GM18517 (cell line): ENCODE data around the gene TBCCD1.

Experiments used
- ATAC-seq: cut with Tn5 transposase; IDR thresholded peaks from one replicate; pipeline ENCODE4 v1.9.1; 2021; ENCODE audit warnings: mild to moderate bottlenecking, moderate library complexity; ENCODE audit not compliant: unreplicated experiment

Gene TBCCD1, protein sequence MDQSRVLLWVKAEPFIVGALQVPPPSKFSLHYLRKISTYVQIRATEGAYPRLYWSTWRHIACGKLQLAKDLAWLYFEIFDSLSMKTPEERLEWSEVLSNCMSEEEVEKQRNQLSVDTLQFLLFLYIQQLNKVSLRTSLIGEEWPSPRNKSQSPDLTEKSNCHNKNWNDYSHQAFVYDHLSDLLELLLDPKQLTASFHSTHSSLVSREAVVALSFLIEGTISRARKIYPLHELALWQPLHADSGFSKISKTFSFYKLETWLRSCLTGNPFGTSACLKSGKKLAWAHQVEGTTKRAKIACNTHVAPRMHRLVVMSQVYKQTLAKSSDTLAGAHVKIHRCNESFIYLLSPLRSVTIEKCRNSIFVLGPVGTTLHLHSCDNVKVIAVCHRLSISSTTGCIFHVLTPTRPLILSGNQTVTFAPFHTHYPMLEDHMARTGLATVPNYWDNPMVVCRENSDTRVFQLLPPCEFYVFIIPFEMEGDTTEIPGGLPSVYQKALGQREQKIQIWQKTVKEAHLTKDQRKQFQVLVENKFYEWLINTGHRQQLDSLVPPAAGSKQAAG

DNA sequence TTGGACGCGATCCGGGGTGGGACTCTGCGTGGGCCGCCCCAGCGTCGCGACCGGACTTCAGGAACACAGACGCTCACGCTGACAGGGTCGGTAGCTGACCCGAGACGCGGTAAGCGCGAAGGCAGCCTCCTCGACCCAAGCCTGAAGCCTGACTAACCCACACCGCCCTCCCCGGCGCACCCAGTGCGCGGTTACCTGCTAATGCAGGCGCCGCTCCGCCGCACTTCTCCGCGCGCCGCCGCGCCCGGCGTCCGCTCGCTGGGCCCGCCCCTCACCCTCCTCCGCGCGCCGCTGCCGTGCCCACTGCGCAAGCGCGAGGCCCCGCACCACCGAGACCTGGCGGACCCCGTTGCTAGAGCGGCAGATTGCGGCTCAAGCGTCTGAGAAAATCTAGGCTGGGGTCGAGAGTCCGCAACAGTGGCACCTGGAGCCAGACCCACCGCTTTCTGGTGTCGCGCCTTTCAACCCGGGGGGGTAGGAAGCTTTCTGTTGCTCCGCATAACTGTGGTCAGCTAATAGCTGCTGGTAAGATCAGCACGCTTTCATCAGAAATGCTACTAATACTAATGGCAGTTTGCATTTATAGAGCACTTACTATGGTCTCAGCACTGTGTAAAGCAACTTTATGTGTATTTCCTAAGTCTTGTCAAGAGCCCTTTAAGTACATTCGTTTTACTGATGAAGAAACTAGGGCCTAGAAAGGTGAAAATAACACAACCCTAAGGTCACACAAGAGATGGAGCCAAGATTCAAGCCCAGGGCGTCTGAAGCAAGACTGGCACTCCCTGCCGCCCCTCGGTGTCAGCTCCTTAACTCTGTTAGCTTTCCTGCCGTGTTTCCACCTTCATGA lies at the start of gene TBCCD1:
Gene TBCCD1 (minus strand): TSS at position 268 of the 850 bp plus-strand sequence. CDS start 3,010 bp downstream, outside the sequence.
- peak; percentile 52 for ATAC-seq

DNA sequence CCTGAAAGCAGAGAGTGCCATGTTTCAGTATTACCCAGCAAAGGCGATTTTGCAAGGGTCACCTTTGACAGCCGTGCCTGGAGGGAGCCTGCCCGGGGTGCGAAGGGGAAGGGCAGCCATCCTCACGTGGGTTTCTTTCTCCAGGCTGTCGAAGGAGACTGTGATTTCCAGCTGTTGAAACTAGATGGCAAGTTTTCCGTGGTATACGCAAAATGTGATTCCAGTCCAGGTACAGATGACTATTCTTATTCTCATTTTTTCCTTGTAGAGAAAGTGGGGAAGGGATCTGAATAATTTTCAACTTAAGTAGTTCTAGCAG lies 49.1 kb upstream of the TBCCD1 start:
- ATAC-seq: no peak

DNA sequence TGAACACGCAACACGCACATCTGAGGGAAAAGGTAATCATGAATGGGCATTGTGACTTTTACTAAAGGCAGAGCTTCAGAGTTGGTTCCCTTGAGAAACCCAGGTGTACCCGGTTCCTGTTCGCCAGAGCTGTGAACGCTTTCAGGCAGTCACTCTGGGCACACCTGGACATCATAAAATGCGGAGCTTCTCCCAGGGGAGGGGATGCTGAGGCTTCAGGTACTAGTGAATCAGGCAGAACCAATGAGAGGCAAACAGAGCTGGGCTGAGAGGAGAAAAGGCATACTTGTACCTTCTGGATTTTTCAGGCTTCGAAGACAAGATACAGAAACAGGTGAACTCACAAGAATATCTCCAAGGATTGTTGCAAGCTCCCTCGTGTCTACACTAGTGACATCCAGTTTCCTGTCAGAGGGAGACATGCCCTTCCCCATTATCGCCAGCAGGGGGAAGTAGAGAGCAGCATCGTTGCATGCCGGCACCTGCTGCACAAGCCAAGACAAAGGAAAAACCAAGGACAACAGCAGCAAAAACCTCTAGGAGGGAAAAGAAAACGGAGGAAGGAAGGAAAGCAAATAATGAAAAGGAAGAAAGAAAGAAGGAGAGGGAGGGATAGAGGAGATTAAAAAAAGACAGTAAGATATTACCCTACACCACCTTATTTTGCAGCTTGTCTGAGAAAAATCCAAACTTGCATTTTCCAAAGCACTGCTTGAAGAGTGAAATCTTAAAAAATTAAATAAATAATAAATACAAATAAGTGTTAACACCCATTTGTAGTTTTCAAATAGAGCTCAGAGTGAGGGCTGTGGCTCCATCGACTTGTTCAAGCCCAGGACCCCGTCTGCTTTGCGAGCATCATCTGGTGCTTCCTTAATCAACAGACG lies 47.7 kb upstream of the TBCCD1 start:
- peak; percentile 57 for ATAC-seq

DNA sequence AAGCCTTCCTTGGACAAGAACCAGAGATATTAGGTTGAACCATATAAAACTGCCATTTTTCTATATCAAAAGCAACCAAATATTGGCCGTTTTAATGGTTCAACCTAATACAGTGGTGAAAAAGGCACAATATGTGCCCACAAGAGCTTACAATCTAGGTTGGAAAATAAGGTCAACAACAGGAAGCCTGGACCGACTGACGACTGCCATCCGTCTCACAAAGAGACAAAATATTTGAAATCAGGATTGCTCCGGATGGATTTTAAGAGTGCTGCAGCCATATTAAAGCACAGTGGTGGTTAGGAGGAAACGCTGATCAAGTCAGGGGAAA lies 47.1 kb upstream of the TBCCD1 start:
- no peak for ATAC-seq

DNA sequence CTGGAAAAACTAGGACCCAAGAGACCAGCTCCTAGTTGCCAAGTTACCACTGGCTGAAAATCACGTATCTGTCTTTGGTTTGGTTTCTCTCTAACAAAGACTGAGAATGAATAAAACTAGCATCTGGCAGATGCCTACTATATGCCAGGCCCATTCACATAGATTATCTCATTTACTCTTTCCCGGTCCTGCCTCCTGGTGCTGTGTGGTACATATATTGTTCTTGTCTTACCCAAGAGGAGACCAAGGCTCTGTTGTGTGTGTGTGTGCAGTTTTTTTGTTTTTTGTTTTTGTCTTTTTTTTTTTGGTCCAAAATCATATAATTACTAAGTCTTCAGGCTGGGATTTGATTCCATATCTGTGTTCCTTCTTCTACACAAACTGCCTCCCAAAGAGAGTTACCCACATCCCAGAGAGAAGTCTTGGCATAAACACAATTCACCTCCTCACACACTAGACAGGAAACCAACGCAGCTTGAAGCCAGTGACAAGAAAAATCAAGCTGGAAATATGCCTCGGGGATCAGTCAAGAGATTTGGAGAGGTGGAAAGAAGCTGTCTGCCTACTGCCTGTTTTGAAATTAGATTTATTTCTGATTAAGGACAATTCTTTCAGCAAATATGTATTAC lies 46.6 kb upstream of the TBCCD1 start:
- ATAC-seq: no peak

DNA sequence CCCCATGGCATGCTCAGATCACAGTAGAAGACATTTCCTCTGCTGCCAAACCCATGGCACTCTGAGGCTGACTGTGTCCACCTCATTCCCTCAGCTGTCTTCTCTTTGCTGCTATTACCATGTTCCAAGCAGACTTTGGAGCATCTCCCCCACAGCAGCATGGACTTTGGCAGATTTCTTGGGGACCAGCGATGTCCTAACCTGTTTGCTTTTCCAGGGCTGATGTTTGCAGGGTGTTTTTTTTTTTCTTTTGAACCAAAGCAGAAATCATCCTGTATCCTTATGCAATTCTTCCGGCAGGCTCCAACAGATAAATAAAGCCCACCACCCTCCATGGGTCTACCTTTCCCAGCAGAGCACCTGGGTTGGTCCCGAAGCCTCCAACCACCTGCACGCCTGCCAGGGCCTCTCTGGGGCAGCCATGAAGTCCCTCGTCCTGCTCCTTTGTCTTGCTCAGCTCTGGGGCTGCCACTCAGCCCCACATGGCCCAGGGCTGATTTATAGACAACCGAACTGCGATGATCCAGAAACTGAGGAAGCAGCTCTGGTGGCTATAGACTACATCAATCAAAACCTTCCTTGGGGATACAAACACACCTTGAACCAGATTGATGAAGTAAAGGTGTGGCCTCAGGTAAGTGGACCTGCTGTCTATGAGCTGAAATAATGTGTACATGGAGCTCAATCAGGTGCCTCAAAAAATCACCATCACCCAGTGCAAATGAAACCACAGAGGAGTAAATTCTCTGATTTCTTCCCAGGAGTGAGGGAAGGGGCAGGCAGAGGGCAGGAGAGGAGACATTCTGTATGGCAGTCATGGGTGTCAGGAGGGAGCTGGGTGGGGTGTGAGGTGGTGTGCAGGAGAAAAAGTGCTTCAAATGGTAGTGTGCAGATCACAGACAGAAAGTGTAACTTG lies 45.8 kb upstream of the TBCCD1 start, which contains the start of gene AHSG:
Gene AHSG (plus strand): TSS at position 340 of the 916 bp plus-strand sequence. CDS start 82 bp downstream, at position 422.
- ATAC-seq: no peak

DNA sequence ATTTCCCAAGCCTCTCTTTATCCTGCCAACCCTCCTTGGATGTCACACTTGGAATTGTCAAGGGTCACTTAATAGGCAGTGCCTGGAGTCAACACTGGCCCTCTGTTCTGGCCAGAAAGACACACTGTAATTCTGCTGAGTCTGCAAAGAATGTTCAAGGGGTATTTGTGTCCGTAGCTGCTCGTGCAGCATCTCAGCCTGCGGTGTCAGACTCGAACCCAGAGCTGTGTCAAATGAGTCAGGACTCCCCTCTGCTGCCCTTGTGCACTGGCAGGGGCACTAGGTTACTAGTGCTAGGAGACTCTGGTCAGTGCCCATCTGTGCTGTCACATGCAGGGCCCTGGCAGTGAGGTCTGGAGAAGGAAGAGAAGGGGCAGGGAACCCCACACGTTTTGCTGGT lies 44.9 kb upstream of the TBCCD1 start:
- ATAC-seq: no peak

DNA sequence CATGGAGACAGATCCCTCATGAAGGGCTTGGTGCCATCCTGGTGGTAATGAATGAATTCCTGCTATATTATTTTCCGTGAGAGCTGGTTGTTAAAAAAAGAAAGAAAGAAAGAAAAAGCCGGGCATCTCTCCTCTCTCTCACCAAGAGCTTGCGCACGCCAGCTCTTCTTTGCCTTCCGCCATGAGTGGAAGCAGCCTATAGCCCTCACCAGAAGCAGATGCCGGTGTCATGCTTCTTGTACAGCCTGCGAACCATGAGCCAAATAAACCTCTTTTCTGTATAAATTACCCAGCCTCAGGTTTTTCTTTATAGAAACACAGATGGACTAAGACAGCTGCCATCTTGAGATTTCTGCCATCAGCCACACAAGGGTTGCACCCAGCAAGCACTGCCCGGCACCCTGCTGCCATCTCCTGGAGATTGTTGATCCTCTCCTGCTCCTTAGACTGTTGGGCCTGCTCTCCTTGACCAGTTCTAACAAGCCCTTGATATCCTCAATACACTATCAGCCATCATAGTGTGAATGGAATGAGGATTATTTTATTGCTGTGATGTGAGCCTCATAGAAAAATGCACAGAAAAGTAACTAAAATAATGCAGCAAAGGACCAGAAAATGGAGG lies 42.2 kb upstream of the TBCCD1 start:
- ATAC-seq: no peak

DNA sequence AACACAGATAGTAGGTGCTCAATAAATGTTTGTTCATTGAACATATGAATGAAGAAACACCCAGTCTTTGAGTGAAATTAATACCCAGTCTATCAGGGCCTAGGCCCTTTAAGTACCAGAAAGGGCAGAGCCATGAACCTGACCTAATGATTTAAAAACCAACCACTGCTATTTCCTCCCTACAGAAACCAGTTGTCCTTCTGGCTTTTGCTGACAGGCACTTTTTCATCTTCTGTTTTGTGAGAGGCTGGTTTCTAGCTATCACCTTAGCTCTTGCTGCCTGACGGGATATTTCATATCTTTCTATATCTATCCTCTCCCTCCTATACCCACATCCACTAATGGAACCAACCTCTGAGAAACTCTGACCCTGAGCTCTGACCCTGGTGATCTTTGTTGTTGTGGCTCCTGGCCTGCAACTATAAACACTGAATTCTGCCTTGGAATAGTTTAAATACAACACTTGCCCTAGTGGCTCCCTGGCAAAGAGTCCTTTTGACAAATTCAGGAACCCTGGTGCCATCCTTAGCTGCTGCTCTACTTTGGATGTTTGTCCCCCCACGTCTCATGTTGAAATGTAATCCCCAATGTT lies 41.6 kb upstream of the TBCCD1 start:
- no peak for ATAC-seq

DNA sequence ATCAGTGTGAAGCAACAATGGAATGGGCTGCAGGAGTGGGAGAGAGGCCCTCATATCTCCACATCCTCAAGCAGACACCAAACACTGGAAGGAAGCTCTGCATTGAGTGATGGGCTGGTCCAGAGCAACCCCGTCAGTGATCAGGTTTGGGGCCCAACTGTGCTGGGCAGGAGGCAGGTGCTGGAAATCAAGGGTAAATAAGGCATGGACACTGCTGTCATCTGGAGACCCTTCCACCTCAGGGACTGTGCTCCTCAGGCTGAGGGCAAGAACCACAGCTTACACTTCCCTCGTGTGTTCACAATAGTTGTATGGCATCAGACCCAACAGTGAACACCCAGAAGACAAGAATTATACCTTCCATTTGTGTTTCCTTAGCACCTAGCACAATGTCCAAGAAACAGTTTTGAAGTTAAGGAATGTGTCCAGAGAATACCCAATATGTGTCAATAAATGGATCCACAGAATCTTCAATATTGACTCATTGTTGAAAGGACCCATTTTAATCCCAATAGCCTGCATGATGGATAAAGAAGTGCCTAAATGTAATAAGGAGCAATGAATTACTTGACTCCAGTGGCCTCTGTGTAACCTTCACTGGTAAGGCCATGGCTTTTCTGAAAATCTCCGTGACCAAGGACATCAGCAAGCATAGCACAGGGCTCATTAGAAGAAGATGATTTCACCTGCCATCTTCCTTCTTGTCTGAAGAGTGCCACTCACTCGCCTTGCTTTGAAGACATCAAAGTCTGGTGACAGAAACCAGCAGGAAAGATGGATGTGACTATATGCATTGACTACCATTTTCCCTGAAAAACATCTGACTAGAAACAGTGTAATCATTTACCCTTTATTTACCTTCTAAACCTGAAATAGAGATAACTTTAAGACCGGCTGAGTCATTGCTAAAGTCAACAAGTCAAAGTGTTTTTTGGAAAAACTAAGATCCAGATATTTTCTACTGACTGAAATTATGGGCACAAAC lies 38.7 kb upstream of the TBCCD1 start:
- no peak for ATAC-seq

DNA sequence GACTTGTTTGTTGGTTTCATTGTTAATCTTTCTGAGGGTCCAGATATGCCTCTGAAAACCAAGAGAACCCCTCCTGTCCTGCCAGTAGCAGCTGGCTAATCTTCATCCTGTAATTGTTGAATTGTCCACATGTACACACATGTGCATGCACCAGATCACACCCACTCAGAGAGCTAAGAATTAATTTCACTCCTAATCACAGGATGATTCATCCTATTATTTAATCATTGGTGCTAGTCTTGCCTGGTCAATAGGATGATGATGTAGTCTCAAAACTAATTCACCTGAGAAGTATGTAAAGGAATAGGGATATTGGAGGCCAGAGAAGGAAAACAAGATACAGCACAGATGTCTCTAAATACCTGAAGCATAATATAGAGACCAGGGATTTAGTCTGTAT lies 37.9 kb upstream of the TBCCD1 start:
- no peak for ATAC-seq

DNA sequence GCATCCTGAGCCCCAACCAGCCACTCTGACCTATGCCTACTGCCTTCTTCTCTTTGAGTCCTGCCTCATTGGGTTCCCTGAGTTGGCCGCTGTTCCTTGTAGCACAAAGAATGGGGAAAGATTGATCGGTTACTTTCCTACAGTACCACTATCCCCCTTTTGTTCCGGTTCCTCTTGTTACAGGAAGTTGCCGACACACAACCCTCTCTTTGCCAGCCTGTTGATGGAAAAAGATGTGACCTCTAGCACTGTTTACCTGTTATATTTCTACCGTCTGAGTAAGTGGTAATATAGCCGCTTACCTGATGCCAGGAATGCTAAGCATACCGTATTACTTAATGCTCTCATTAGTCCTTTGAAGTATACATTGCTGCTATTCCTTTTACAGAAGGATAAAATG lies 36.0 kb upstream of the TBCCD1 start:
- ATAC-seq: no peak

DNA sequence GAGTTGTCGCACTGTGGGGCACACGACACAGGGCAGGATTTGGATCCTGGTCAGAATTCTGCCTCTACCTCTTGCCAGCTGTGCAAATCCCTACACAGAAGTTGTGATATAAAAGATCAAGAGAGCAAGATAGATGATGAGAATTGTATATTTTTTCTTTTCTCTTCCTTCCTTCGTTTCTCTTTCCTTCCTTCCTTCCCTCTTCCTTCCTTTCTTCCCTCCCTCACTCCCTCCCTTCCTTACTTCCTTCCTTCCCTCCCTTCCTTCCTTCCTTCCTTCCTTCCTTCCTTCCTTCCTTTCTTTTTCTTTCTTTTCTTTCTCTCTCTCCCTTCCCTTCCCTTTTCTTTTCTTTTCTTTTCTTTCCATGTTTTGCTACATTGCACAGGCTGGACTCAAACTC lies 33.8 kb upstream of the TBCCD1 start:
- ATAC-seq: no peak

DNA sequence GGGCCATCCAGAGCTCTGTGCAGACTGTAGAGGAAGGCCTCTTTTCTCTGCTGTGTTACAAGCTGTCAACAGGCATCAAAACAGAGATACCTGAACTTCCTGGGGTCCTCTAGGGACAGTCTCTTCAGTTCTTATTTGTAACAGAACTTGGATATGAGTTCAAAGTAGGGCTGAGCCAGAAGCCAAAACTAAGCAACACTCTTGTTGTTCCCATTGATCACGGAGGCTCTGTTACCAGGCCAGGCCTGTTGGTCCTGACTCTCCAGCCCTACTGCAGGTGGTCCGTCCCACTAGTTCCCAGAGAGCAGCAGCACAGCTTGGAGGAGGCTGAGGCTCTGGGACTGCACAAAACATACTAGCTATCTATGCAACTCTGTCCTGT lies 32.6 kb upstream of the TBCCD1 start:
- ATAC-seq: no peak

DNA sequence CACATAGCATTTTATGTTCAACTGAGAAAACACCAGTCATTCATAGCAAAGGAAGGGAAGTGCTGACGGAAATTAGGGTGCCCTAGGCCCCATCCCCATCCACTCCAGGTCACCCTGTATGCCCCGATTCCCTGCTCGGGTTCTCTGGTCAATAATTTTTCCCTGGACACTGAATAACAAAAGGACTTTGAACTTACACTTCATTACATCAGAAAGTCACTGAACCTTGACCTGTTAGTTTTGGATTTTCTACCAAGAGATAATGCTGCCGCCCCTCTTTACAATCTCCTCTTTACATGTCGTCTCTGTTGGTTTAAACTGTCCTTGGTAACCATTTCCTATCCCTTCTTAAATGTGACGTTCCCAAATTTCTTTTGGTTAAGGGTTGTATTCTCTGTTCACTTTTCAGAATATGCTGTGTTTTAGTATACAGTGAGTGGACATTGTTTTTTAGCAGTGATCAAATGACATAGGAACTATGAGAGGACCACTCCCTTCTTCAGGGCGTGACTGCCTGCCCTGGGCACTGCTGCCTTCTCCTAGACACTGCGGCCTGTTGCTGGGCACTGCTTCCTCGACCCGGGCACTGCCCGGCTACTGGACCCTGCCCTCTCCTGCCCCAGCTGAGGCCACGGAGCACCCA lies 32.1 kb upstream of the TBCCD1 start:
- no peak for ATAC-seq

DNA sequence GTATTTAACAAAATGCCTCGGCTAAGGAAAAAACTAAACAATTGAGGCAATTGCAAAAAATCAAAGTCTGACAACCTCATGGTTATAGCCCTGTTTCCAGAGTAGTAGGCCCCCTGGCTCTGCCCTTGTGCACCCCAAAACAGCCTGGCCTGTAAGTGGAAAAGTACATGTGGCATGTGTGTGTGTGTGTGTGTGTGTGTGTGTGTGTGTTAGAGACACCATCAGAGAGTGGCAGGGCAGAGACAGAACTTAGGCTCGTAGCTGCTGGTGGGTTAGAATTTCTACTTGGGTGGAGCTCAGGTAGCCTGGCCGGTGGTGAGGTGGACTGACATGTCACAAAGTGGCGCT lies 31.6 kb upstream of the TBCCD1 start:
- no peak for ATAC-seq
